Keratinocyte (primary cell): ENCODE data around the gene KCNJ9. TPM values are rescaled to one million over a fixed set of nuclear protein-coding genes. Genes with fewer than 3 reads are reported as not detected.

Experiments
- DNase-seq: peaks from one replicate; pipeline ENCODE4 v3.0.0-alpha.2; 2011; ENCODE audit warnings: low read depth, missing footprints, low spot score
- FAIRE-seq: peaks from 2 replicates; lab custom pipeline; 2011; peaks lifted over from hg19 to GRCh38; lab: Jason Lieb, UNC
- H2AFZ ChIP-seq: 2 replicates; pipeline ENCODE4 v1.6.0; 2012; ENCODE audit warnings: low read length, control low read depth, inconsistent platforms; ENCODE audit not compliant: control insufficient read depth
- H3K27ac ChIP-seq: 2 replicates; pipeline ENCODE4 v1.5.1; 2011; ENCODE audit warnings: low read length; ENCODE audit not compliant: control insufficient read depth, insufficient read depth
- H3K27me3 ChIP-seq: 3 replicates; pipeline ENCODE4 v1.6.0; 2011; ENCODE audit warnings: low read length; ENCODE audit not compliant: control insufficient read depth, insufficient read depth; ENCODE audit errors: extremely low read depth
- H3K36me3 ChIP-seq, 2 experiments: 2 replicates in 1 of 2; 3 replicates in 1 of 2; pipeline ENCODE4 v1.5.1; 2011; ENCODE audit warnings: low read length in 2 of 2, mild to moderate bottlenecking in 1 of 2; ENCODE audit not compliant: control insufficient read depth in 2 of 2, insufficient read depth in 2 of 2; ENCODE audit errors: extremely low read depth in 1 of 2
- H3K4me1 ChIP-seq: 3 replicates; pipeline ENCODE4 v1.5.1; 2011; ENCODE audit warnings: low read length; ENCODE audit not compliant: control insufficient read depth, insufficient read depth; ENCODE audit errors: extremely low read depth
- H3K4me2 ChIP-seq: 3 replicates; pipeline ENCODE4 v1.6.0; 2011; ENCODE audit warnings: low read depth, low read length; ENCODE audit not compliant: control insufficient read depth, insufficient read depth; ENCODE audit errors: extremely low read depth
- H3K4me3 ChIP-seq, 3 experiments: fragments of 200-600 bp in 1 of 3; sonication (generic) in 1 of 3; 2 replicates in 2 of 3; 3 replicates in 1 of 3; pipeline ENCODE4 v1.5.1; 2011 to 2016; ENCODE audit warnings: low read length in 3 of 3, mild to moderate bottlenecking in 3 of 3, control low read depth in 2 of 3, inconsistent platforms in 1 of 3, low read depth in 1 of 3, mixed read lengths in 1 of 3, mixed run types in 1 of 3, moderate library complexity in 1 of 3; ENCODE audit not compliant: control insufficient read depth in 2 of 3, insufficient read depth in 2 of 3; ENCODE audit errors: extremely low read depth in 1 of 3
- H3K79me2 ChIP-seq: 2 replicates; pipeline ENCODE4 v1.6.0; 2012; ENCODE audit warnings: low read length; ENCODE audit not compliant: control insufficient read depth, insufficient read depth
- H3K9ac ChIP-seq: 3 replicates; pipeline ENCODE4 v1.6.0; 2011; ENCODE audit warnings: low read length; ENCODE audit not compliant: control insufficient read depth, insufficient read depth; ENCODE audit errors: extremely low read depth
- H3K9me1 ChIP-seq: 3 replicates; pipeline ENCODE4 v1.6.0; 2011; ENCODE audit warnings: low read length; ENCODE audit not compliant: control insufficient read depth, insufficient read depth; ENCODE audit errors: extremely low read depth
- H3K9me3 ChIP-seq: 2 replicates; pipeline ENCODE4 v1.5.1; 2012; ENCODE audit warnings: low read depth, low read length; ENCODE audit not compliant: control insufficient read depth
- H4K20me1 ChIP-seq: 3 replicates; pipeline ENCODE4 v1.6.0; 2011; ENCODE audit warnings: low read length; ENCODE audit not compliant: control insufficient read depth, insufficient read depth; ENCODE audit errors: extremely low read depth
- CTCF ChIP-seq, 3 experiments: IDR thresholded peaks in 1 of 3; conservative IDR thresholded peaks in 1 of 3; optimal IDR thresholded peaks in 1 of 3; 2 replicates in 2 of 3; 3 replicates in 1 of 3; pipeline versions ENCODE3 to v1.5.1; 2011; ENCODE audit warnings: low read length in 3 of 3, mild to moderate bottlenecking in 3 of 3, moderate library complexity in 2 of 3, control low read depth in 1 of 3, inconsistent platforms in 1 of 3; ENCODE audit not compliant: insufficient read depth in 2 of 3; ENCODE audit errors: extremely low read depth in 1 of 3
- EZH2 ChIP-seq: IDR thresholded peaks from one replicate; pipeline ENCODE4 v1.6.1; 2012; ENCODE audit warnings: inconsistent platforms, mild to moderate bottlenecking, low read length, moderate library complexity
- dilution Hi-C: fragments of 300-500 bp; cut with MboI; formaldehyde crosslinking; loops from one replicate; pipeline ENCODE4 v1.7.0; 2020; ENCODE audit warnings: low sequenced_read_pairs; ENCODE audit not compliant: extremely low pct_ligation_motif_present
- polyA plus RNA-seq, 5 experiments: library from polyadenylated mRNA; depleted of rRNA in 3 of 5; stranded (reverse) in 3 of 5; stranded (forward) in 1 of 5; unstranded in 1 of 5; fragments of >200 nt; gene quantifications; 1 replicate in 1 of 5; 2 replicates in 3 of 5; 3 replicates in 1 of 5; pipeline versions ENCODE4 v1.2.1 to v1.2.3, GENCODE V29; 2011 to 2012; ENCODE audit warnings: missing spikeins in 2 of 5, low read depth in 1 of 5, low replicate concordance in 1 of 5

KCNJ9 gene
- polyA plus RNA-seq, 1 donor (not counting 4 experiments of a cell fraction or from before 2014, with no cell fraction given), result not detected

- H3K27me3 ChIP-seq, result no peaks in the 10 kb centered on the region
- H3K9me1 ChIP-seq, result no peaks in the 10 kb centered on the region
- no peaks in the 10 kb centered on the region for H3K79me2 ChIP-seq
- H3K36me3 ChIP-seq, result no peaks in the 10 kb centered on the region
- no peaks in the 10 kb centered on the region for H3K9me3 ChIP-seq
- FAIRE-seq (no peak), DNase-seq (no peak)
- dilution Hi-C loops, result no loop called here
- TF ChIP-seq CTCF (optimal IDR thresholded peaks at IDR 0.05 in 1 of 3, IDR thresholded peaks at IDR 0.05 in 1 of 3, conservative IDR thresholded peaks at IDR 0.05 in 1 of 3; ENCODE audit: extremely low read depth in 1 of 3, insufficient read depth in 2 of 3, low read length in 3 of 3), result no peak
- no peak for TF ChIP-seq EZH2
- H3K4me3 ChIP-seq, result no peak overlapping the region
- H3K4me1 ChIP-seq, result peaks cover 20% of the 10 kb centered on the region
- H4K20me1 ChIP-seq, result no peaks in the 10 kb centered on the region
- no peak overlapping the region for H3K9ac ChIP-seq
- H2AFZ ChIP-seq, result no peak overlapping the region
- no peak overlapping the region for H3K27ac ChIP-seq
- H3K4me2 ChIP-seq, result no peak overlapping the region
These were observed 42.4 kb downstream of the KCNJ9 start for GRCh38 chr1:160123726-160124125.

- Histone ChIP-seq H2AFZ (no peak overlapping the region), H3K4me3 (no peak overlapping the region), H3K27me3 (peaks cover 4% of the 10 kb centered on the region), H3K4me1 (peaks cover 20% of the 10 kb centered on the region), H3K4me2 (peak overlapping the region; percentile 61), H3K79me2 (no peaks in the 10 kb centered on the region), H3K9me1 (no peaks in the 10 kb centered on the region), H3K27ac (peak overlapping the region; percentile 32), H3K9me3 (no peaks in the 10 kb centered on the region), H3K9ac (no peak overlapping the region), H3K36me3 (no peaks in the 10 kb centered on the region), H4K20me1 (no peaks in the 10 kb centered on the region)
- DNase-seq (peak; percentile 89), FAIRE-seq (peak; percentile 84)
- dilution Hi-C loops, result no loop called here
- peak; percentile 17 to 47 (median 21) for TF ChIP-seq CTCF (optimal IDR thresholded peaks at IDR 0.05 in 1 of 3, IDR thresholded peaks at IDR 0.05 in 1 of 3, conservative IDR thresholded peaks at IDR 0.05 in 1 of 3; ENCODE audit: extremely low read depth in 1 of 3, insufficient read depth in 2 of 3, low read length in 3 of 3)
- TF ChIP-seq EZH2, result no peak
These were observed 43.6 kb downstream of the KCNJ9 start for GRCh38 chr1:160124705-160125478.
